Measurements from ENCODE around the gene NHLRC3. TPM values are rescaled to one million over a fixed set of nuclear protein-coding genes. Genes with fewer than 3 reads are reported as not detected.
"Not testable (repeated sequence)": the region's sequence is repeated elsewhere in the genome, so short reads cannot be mapped to it uniquely, and the experiment has no call there.

Gene NHLRC3
- total and polyA plus RNA-seq, 11 donors: 3.9 to 19.9 (median 10.4) TPM

DNA sequence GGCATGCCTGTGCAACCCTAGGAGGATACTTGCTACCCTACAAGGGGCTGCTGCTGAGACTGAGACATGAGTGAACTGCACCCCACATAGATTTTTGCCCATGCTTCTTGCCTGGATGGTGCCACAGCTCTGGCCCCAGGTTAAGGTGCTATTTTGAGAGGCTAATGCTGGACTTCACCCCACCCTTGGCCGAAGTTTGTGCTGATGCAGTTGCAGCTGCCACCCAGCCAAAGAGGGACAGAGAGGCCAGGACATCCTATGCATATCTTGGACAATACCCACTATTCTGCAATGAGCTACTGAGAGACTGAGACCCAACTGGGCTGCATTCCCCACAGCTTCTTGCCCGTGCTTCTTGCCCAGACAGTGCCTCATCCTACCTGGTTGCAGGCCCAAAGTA lies 34.6 kb downstream of the NHLRC3 start:
- Histone ChIP-seq H3K4me3 (no peak overlapping the region), H3K9me3 (no peaks in the 10 kb centered on the region), H3K27me3 (peaks cover 0 to 3% (median 0%) of the 10 kb centered on the region in 9 donors), H3K4me1 (no peaks in the 10 kb centered on the region), H3K36me3 (no peaks in the 10 kb centered on the region), H3K27ac (no peak overlapping the region)
- DNase-seq (no peak), ATAC-seq (peak in 1 of 4 donors; percentile 27)
- no peak for TF ChIP-seq POLR2A (IDR thresholded peaks at IDR 0.05)
- TF ChIP-seq, protein P1, sequence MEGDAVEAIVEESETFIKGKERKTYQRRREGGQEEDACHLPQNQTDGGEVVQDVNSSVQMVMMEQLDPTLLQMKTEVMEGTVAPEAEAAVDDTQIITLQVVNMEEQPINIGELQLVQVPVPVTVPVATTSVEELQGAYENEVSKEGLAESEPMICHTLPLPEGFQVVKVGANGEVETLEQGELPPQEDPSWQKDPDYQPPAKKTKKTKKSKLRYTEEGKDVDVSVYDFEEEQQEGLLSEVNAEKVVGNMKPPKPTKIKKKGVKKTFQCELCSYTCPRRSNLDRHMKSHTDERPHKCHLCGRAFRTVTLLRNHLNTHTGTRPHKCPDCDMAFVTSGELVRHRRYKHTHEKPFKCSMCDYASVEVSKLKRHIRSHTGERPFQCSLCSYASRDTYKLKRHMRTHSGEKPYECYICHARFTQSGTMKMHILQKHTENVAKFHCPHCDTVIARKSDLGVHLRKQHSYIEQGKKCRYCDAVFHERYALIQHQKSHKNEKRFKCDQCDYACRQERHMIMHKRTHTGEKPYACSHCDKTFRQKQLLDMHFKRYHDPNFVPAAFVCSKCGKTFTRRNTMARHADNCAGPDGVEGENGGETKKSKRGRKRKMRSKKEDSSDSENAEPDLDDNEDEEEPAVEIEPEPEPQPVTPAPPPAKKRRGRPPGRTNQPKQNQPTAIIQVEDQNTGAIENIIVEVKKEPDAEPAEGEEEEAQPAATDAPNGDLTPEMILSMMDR (IDR thresholded peaks at IDR 0.05): no peak
- WGBS, 4 donors: 65 to 78% (median 69%) methylated on average over 2 of the region's 2 CpGs
- intact Hi-C loops (cut with DNase I): no loop called here

DNA sequence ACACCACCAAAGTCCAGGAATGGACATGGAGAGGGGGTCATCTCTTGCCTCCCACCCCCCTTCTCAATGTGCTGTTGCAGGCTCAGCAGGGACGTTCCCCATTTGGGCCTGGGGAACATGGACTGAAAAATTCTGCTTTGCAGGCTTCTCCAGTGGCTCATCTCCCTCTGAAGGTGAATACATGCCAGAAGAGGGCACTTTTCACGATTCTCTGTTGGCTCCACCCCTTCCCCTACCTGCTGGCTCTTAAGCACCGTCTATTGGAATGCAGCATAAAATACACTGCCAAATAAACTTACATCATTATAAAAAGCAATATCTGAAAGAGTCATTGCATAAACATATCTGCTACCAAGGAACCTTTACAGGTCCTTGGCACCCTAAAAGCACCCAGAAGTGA lies 35.7 kb downstream of the NHLRC3 start:
- 41 to 58% (median 49%) methylated on average over 3 of the region's 3 CpGs for WGBS, 4 donors
- Histone ChIP-seq H3K9me3 (peaks cover 0 to 2% (median 0%) of the 10 kb centered on the region in 12 donors), H3K4me3 (no peak overlapping the region), H3K36me3 (no peaks in the 10 kb centered on the region), H3K4me1 (no peaks in the 10 kb centered on the region), H3K27me3 (peaks cover 0 to 3% (median 0%) of the 10 kb centered on the region in 9 donors), H3K27ac (no peak overlapping the region)
- intact Hi-C loops (cut with DNase I): no loop called here
- no peak for TF ChIP-seq POLR2A (IDR thresholded peaks at IDR 0.05)
- TF ChIP-seq, protein P1 (IDR thresholded peaks at IDR 0.05): no peak
- DNase-seq (no peak), ATAC-seq (no peak)

DNA sequence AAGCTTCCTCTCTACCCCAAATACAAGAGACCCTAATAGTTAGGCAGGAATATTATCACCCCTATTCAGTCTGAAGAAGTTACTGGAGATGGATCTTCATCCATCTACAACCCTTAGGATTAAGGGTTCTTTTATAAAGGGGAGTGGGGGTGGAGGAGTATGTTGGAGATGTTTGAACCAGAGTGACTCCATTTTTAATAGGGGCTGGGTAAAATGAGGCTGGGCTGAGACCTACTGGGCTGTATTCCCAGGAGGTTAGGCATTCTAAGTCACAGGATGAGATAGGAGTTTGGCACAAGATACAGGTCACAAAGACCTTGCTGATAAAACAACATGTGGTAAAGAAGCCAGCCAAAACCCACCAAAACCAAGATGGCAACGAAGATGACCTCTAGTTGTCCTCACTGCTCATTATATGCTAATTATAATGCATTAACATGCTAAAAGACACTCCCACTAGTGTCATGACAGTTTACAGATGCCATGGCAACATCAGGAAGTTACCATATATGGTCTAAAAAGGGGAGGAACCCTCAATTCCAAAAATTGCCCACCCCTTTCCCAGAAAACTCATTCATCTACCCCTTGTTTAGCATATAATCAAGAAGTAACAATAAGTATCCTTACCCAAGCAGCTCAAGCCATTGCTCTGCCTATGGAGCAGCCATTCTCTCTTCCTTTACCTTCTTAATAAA lies 48.1 kb downstream of the NHLRC3 start:
- H3K27me3 ChIP-seq; H3K4me3 ChIP-seq; H3K9me3 ChIP-seq; H3K36me3 ChIP-seq; H3K4me1 ChIP-seq; ATAC-seq; H3K27ac ChIP-seq; intact Hi-C loops (cut with DNase I); DNase-seq: not testable (repeated sequence)
- 29 to 52% (median 48%) methylated on average over 1 of the region's 1 CpG for WGBS, 4 donors

DNA sequence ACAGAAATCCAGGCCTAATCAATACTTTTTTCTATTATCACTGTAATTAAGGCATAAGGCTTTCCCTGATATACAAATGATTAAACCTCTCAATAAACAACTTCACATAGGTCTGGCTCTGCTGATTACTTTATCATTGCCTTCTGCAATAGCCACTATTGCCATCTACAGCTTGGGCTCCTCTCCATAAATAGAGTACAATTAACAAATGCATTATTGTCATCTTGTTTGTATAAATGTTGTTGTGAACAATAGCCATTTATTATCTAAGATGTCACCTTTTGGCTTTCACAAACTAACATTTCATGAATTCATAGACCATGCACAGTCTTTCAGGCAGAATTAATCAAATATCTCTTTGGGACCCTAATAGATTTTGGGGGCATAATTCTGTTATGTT lies 53.3 kb downstream of the NHLRC3 start:
- no peak overlapping the region for H3K27ac ChIP-seq
- ATAC-seq: no peak
- H3K36me3 ChIP-seq: no peaks in the 10 kb centered on the region
- DNase-seq: no peak
- no peak for TF ChIP-seq POLR2A (IDR thresholded peaks at IDR 0.05)
- TF ChIP-seq, protein P1 (IDR thresholded peaks at IDR 0.05): no peak
- H3K4me3 ChIP-seq: no peak overlapping the region
- intact Hi-C loops (cut with DNase I): no loop called here
- no peaks in the 10 kb centered on the region for H3K27me3 ChIP-seq
- H3K9me3 ChIP-seq: no peaks in the 10 kb centered on the region
- H3K4me1 ChIP-seq: no peaks in the 10 kb centered on the region

DNA sequence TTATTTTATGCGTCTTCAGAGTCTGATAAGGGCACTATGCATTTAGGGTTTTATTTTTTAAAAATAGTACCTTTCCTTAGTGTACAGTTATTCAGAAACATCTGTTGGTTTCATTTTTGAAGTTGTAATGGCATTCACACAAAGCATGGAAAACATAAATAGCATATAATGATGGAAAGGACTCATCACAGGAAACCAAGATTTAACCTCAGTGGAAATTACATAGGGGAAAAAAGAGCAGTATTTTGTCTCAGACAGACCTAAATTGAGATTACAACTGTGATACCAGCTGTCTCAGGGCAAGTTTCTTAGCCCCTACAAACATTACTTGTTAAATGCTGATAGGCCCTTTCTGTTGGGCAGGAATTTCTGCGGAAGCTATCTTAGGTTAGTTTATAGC lies 57.2 kb downstream of the NHLRC3 start:
- H3K9me3 ChIP-seq: no peaks in the 10 kb centered on the region
- no peak for TF ChIP-seq POLR2A (IDR thresholded peaks at IDR 0.05)
- TF ChIP-seq, protein P1 (IDR thresholded peaks at IDR 0.05): no peak
- intact Hi-C loops (cut with DNase I): no loop called here
- 88 to 90% (median 89%) methylated on average over 2 of the region's 2 CpGs for WGBS, 4 donors
- H3K36me3 ChIP-seq: no peaks in the 10 kb centered on the region
- ATAC-seq: no peak
- H3K27me3 ChIP-seq: no peaks in the 10 kb centered on the region
- no peak for DNase-seq
- H3K27ac ChIP-seq: no peak overlapping the region
- no peaks in the 10 kb centered on the region for H3K4me1 ChIP-seq
- H3K4me3 ChIP-seq: no peak overlapping the region
